Esophagus muscularis mucosa (tissue), 4 donors: ENCODE results near the gene GRID1.

Experiments used
- CTCF ChIP-seq, 3 experiments: fragments of 200-600 bp in 2 of 3; fragments of 450-650 bp in 1 of 3; sonication (generic) in 2 of 3; IDR thresholded peaks; one replicate each; pipeline ENCODE4 v1.5.1; 2017 to 2019; ENCODE audit warnings: antibody characterized with exemption in 3 of 3, mild to moderate bottlenecking in 2 of 3, moderate library complexity in 1 of 3
- EP300 ChIP-seq: sonication (generic); formaldehyde crosslinking; IDR thresholded peaks from one replicate; pipeline ENCODE4 v1.6.1; 2017; ENCODE audit warnings: antibody characterized with exemption
- POLR2A ChIP-seq: fragments of 450-650 bp; IDR thresholded peaks from one replicate; pipeline ENCODE4 v1.6.1; 2017; ENCODE audit warnings: antibody characterized with exemption, moderate library complexity, mild to moderate bottlenecking, low read depth
- POLR2AphosphoS5 ChIP-seq, 2 donors: sonication (generic); formaldehyde crosslinking; IDR thresholded peaks; one replicate each; pipeline ENCODE4 v1.6.1; 2017; ENCODE audit warnings: antibody characterized with exemption in 2 of 2

- TF ChIP-seq CTCF (IDR thresholded peaks at IDR 0.05) = no peak
- no peak for TF ChIP-seq POLR2AphosphoS5 (IDR thresholded peaks at IDR 0.05)
- no peak for TF ChIP-seq POLR2A
- no peak for TF ChIP-seq EP300
Observed at GRCh38 chr10:85961479-85962067, 405.0 kb downstream of the GRID1 start.
